HCT116 (cell line): ENCODE results near the gene PRR23E. TPM values are rescaled to one million over a fixed set of nuclear protein-coding genes. Genes with fewer than 3 reads are reported as not detected.

Source experiments
- ATAC-seq: fragments of 200-7000 bp; cut with Tn5 transposase; 2 replicates; pipeline ENCODE4 v1.9.1; 2020; ENCODE audit warnings: mild to moderate bottlenecking, moderate library complexity
- BruUV-seq: library from RNA; stranded (reverse); fragments of 400-500 nt; replicated peaks from 2 replicates; lab custom pipeline; 2021; lab: Mats Ljungman, UMichigan
- CTCF ChIA-PET: fragments of 300-600 bp; sonication (Branson Sonifier 250); formaldehyde crosslinking; loops from one replicate; lab custom pipeline; 2021; ENCODE audit warnings: antibody characterized with exemption; lab: Charles Lee
- POLR2A ChIA-PET: fragments of 300-600, 350-600 bp; sonication (Branson Sonifier 250); formaldehyde crosslinking; loops from one replicate; lab custom pipeline; 2021; ENCODE audit warnings: antibody characterized with exemption; lab: Charles Lee
- RAD21 ChIA-PET, 2 experiments: fragments of 300-600 bp; sonication (Branson Sonifier 250); formaldehyde crosslinking; loops; one replicate each; lab custom pipeline; 2023; ENCODE audit warnings: low total read pairs in 2 of 2; ENCODE audit not compliant: uncharacterized antibody in 2 of 2, unreplicated experiment in 2 of 2, low non-redundant PET in 1 of 2; lab: Charles Lee
- DNase-seq: peaks from one replicate; pipeline ENCODE4 v3.0.0-alpha.2; 2010; ENCODE audit warnings: low read depth, low spot score
- H2AFZ ChIP-seq: fragments of 200-600 bp; shearing (Covaris generic), sonication (generic); 2 replicates; pipeline ENCODE4 v1.6.1; 2017; ENCODE audit warnings: low read depth, mixed run types, mixed read lengths, antibody characterized with exemption, low read length; ENCODE audit not compliant: poor library complexity, severe bottlenecking
- H3K27ac ChIP-seq: 2 replicates; pipeline ENCODE4 v1.5.1; 2012; ENCODE audit warnings: low read depth, low read length
- H3K27me3 ChIP-seq: fragments of 200-600 bp; sonication (generic); 2 replicates; pipeline ENCODE4 v1.6.1; 2016; ENCODE audit warnings: mixed run types, low read length, mixed read lengths; ENCODE audit not compliant: insufficient read depth
- H3K36me3 ChIP-seq, 2 experiments: fragments of 200-500 bp in 1 of 2; fragments of 200-600 bp in 1 of 2; sonication (Bioruptor generic) in 1 of 2; sonication (generic) in 1 of 2; 2 replicates each; pipeline versions ENCODE4 v1.5.1 to v1.6.1; 2014 to 2016; ENCODE audit warnings: low read length in 2 of 2, inconsistent platforms in 1 of 2, mixed read lengths in 1 of 2, mixed run types in 1 of 2; ENCODE audit not compliant: insufficient read depth in 2 of 2, control insufficient read depth in 1 of 2
- H3K4me1 ChIP-seq, 2 experiments: fragments of 200-600 bp in 1 of 2; sonication (generic) in 1 of 2; 2 replicates each; pipeline versions ENCODE4 v1.5.1 to v1.6.1; 2012 to 2017; ENCODE audit warnings: low read length in 2 of 2, inconsistent platforms in 1 of 2, mild to moderate bottlenecking in 1 of 2, mixed read lengths in 1 of 2, mixed run types in 1 of 2, moderate library complexity in 1 of 2; ENCODE audit not compliant: insufficient read depth in 2 of 2, control insufficient read depth in 1 of 2
- H3K4me2 ChIP-seq: fragments of 200-600 bp; sonication (generic); 2 replicates; pipeline ENCODE4 v1.6.1; 2017; ENCODE audit warnings: mixed run types, low read length, mixed read lengths
- H3K4me3 ChIP-seq, 2 experiments: fragments of 200-600 bp in 1 of 2; sonication (generic) in 1 of 2; replicated peaks in 1 of 2; 2 replicates each; pipeline ENCODE4 v1.5.1; 2011 to 2016; ENCODE audit warnings: low read length in 2 of 2, control low read depth in 1 of 2, low read depth in 1 of 2, mild to moderate bottlenecking in 1 of 2, mixed read lengths in 1 of 2, mixed run types in 1 of 2
- H3K79me2 ChIP-seq: fragments of 200-600 bp; sonication (generic); 2 replicates; pipeline ENCODE4 v1.6.1; 2017; ENCODE audit warnings: mild to moderate bottlenecking, mixed run types, low read length, moderate library complexity, mixed read lengths; ENCODE audit not compliant: insufficient read depth
- H3K9ac ChIP-seq: fragments of 200-600 bp; sonication (generic); 2 replicates; pipeline ENCODE4 v1.6.1; 2016; ENCODE audit warnings: low read length, mixed read lengths
- H3K9me2 ChIP-seq: fragments of 200-600 bp; sonication (generic), shearing (Covaris generic); 2 replicates; pipeline ENCODE4 v1.6.1; 2017; ENCODE audit warnings: mixed run types, mild to moderate bottlenecking, moderate library complexity; ENCODE audit not compliant: insufficient read depth
- H3K9me3 ChIP-seq, 2 experiments: fragments of 200-500 bp in 1 of 2; fragments of 200-600 bp in 1 of 2; sonication (Bioruptor generic) in 1 of 2; sonication (generic) in 1 of 2; 2 replicates each; pipeline ENCODE4 v1.6.1; 2014 to 2017; ENCODE audit warnings: low read length in 2 of 2, mixed read lengths in 2 of 2, inconsistent platforms in 1 of 2, low read depth in 1 of 2, mild to moderate bottlenecking in 1 of 2, mixed run types in 1 of 2, moderate library complexity in 1 of 2; ENCODE audit not compliant: control insufficient read depth in 1 of 2, insufficient read depth in 1 of 2
- H4K20me1 ChIP-seq: fragments of 200-600 bp; sonication (generic), shearing (Covaris generic); 2 replicates; pipeline ENCODE4 v1.6.1; 2017; ENCODE audit warnings: mixed run types, mild to moderate bottlenecking, moderate library complexity; ENCODE audit not compliant: insufficient read depth
- CBX3 ChIP-seq: IDR thresholded peaks from 2 replicates; pipeline ENCODE4 v1.6.1; 2012; ENCODE audit warnings: low read depth
- ELF1 ChIP-seq: IDR thresholded peaks from 2 replicates; pipeline ENCODE4 v1.6.1; 2012; ENCODE audit warnings: low read depth, borderline replicate concordance
- FOSL1 ChIP-seq: IDR thresholded peaks from 2 replicates; pipeline ENCODE4 v1.6.1; 2012; ENCODE audit warnings: low read depth
- POLR2AphosphoS5 ChIP-seq: IDR thresholded peaks from 2 replicates; pipeline ENCODE4 v1.6.1; 2011; ENCODE audit warnings: mild to moderate bottlenecking, low read depth, low read length, moderate library complexity
- SP1 ChIP-seq: IDR thresholded peaks from 2 replicates; pipeline ENCODE4 v1.6.1; 2012; ENCODE audit warnings: low read depth
- TCF7L2 ChIP-seq: IDR thresholded peaks from 2 replicates; pipeline ENCODE4 v1.7.0; 2011; ENCODE audit warnings: borderline replicate concordance, inconsistent platforms; ENCODE audit not compliant: insufficient read depth, insufficient read length; ENCODE audit errors: extremely low read depth
- intact Hi-C: fragments of 100-400 bp; cut with micrococcal nuclease; formaldehyde crosslinking; loops from 2 replicates; pipeline ENCODE4 v1.10.0; 2022
- total RNA-seq: library from RNA; stranded (reverse); gene quantifications from one replicate; pipeline ENCODE4 v1.2.1, GENCODE V29; 2021; ENCODE audit not compliant: unreplicated experiment

PRR23E gene
- total RNA-seq, 1 experiment from 2014 or later, result not detected

GRCh38 chr3:127151992-127152650 is 40.8 kb upstream of the PRR23E start:
- CTCF ChIA-PET, result no interaction called here

GRCh38 chr3:127152684-127153505 is 40.0 kb upstream of the PRR23E start:
- no peak overlapping the region for H3K4me2 ChIP-seq
- POLR2A ChIA-PET, result no interaction called here
- RAD21 ChIA-PET, result no interaction called here
- intact Hi-C loops, result no loop called here
- peaks cover 0 to 3% of the 10 kb centered on the region in 2 experiments; a peak in 1 of 4 replicates for H3K9me3 ChIP-seq
- H3K36me3 ChIP-seq, result no peaks in the 10 kb centered on the region
- CTCF ChIA-PET, result no interaction called here
- H3K27me3 ChIP-seq, result peaks cover 23% of the 10 kb centered on the region
- TF ChIP-seq CBX3, result no peak
- TF ChIP-seq, all 23 proteins: peak for 0
- H3K27ac ChIP-seq, result no peak overlapping the region
- no TSS peak for BruUV-seq
- H2AFZ ChIP-seq, result no peak overlapping the region
- ATAC-seq, result no peak
- H3K4me3 ChIP-seq, result no peak overlapping the region
- no peaks in the 10 kb centered on the region for H3K4me1 ChIP-seq
- H3K9me2 ChIP-seq, result no peaks in the 10 kb centered on the region
- no peak overlapping the region for H3K9ac ChIP-seq
- no peak for DNase-seq
- H4K20me1 ChIP-seq, result no peaks in the 10 kb centered on the region
- H3K79me2 ChIP-seq, result no peaks in the 10 kb centered on the region

More at GRCh38 chr3:127151992-127152650, 40.8 kb upstream of the PRR23E start:
- H3K27me3 ChIP-seq, result peaks cover 17% of the 10 kb centered on the region; the same call in 1 of the 2 replicates
- no peak overlapping the region for H2AFZ ChIP-seq
- BruUV-seq, result no TSS peak
- peaks cover 0 to 3% of the 10 kb centered on the region in 2 experiments; a peak in 1 of 4 replicates for H3K9me3 ChIP-seq
- DNase-seq (no peak), ATAC-seq (no peak)
- no peak overlapping the region for H3K4me3 ChIP-seq
- intact Hi-C loops, result no loop called here
- H3K4me2 ChIP-seq, result no peak overlapping the region
- ChIA-PET RAD21 (no interaction called here), POLR2A (no interaction called here)
- no peaks in the 10 kb centered on the region for H3K79me2 ChIP-seq
- H4K20me1 ChIP-seq, result no peaks in the 10 kb centered on the region
- no peak overlapping the region for H3K27ac ChIP-seq
- no peaks in the 10 kb centered on the region for H3K9me2 ChIP-seq
- no peak overlapping the region for H3K9ac ChIP-seq
- TF ChIP-seq TCF7L2 (no peak), ELF1 (no peak), FOSL1 (no peak), POLR2AphosphoS5 (no peak), SP1 (no peak)
- no peaks in the 10 kb centered on the region for H3K4me1 ChIP-seq
- H3K36me3 ChIP-seq, result no peaks in the 10 kb centered on the region
